T-helper 1 cell treated with Interleukin-12 subunit alpha and Interleukin-12 subunit beta and Interleukin-4 antibody, amounts not matched to agents 30 μg/mL and 1 μg/mL, for 36 hours (primary cell): ENCODE measurements around the gene GEMIN2.
"Not testable (repeated sequence)": the region's sequence is repeated elsewhere in the genome, so short reads cannot be mapped to it uniquely, and the experiment has no call there.

Source experiments
- H3K27ac Mint-ChIP-seq: one replicate; pipeline ENCODE4 v1.8.0; 2021; ENCODE audit warnings: mild to moderate bottlenecking, mixed read lengths
- H3K27me3 Mint-ChIP-seq: one replicate; pipeline ENCODE4 v1.8.0; 2021; ENCODE audit warnings: low read depth, mixed read lengths
- H3K36me3 Mint-ChIP-seq: one replicate; pipeline ENCODE4 v1.8.0; 2021; ENCODE audit warnings: low read depth, mixed read lengths
- H3K4me1 Mint-ChIP-seq: one replicate; pipeline ENCODE4 v1.8.0; 2021; ENCODE audit warnings: low read depth, mixed read lengths
- H3K4me3 Mint-ChIP-seq: one replicate; pipeline ENCODE4 v1.8.0; 2021; ENCODE audit warnings: mild to moderate bottlenecking, moderate library complexity, mixed read lengths
- H3K9me3 Mint-ChIP-seq: one replicate; pipeline ENCODE4 v1.8.0; 2021; ENCODE audit warnings: mixed read lengths

The GEMIN2 gene

DNA sequence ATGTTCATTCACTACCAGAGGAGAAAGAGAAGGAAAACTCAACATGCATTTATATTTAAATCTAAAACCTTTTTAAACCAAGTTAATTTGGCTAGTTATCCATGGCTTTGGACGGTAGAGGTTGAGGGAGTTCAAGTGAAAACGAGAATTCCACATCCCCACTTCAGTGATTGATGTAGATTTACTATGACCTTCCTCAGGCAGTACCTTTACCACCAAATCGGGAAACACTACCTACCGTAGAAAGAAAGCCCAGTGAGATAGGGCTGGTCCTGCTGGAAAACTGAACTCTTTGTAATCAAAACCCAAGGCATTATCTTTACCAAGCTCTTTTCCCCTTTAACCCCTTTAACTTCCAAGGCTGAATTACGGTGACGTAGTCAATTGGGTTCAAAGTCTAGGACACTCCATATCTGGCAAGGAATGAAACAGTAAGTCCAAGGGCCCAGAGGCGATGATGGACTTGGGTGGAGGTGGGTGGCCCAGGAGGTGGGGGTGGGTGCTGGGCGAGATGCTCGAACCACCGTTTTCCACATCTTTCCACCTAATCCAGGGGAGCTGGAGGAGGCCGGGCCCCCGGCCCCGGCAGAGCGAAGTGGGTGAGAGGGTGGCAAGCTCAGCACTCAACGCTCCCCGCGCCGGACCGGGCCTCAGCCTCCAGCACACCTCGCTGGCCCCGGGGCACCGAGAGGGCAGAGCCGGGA lies 11.7 kb upstream of the GEMIN2 start:
- Mint-ChIP-seq H3K27me3 (no peaks in the 10 kb centered on the region), H3K4me3 (peak overlapping the region; percentile 96), H3K27ac (peak overlapping the region; percentile 84), H3K4me1 (peaks cover 33% of the 10 kb centered on the region), H3K36me3 (peaks cover 5% of the 10 kb centered on the region), H3K9me3 (no peaks in the 10 kb centered on the region)

DNA sequence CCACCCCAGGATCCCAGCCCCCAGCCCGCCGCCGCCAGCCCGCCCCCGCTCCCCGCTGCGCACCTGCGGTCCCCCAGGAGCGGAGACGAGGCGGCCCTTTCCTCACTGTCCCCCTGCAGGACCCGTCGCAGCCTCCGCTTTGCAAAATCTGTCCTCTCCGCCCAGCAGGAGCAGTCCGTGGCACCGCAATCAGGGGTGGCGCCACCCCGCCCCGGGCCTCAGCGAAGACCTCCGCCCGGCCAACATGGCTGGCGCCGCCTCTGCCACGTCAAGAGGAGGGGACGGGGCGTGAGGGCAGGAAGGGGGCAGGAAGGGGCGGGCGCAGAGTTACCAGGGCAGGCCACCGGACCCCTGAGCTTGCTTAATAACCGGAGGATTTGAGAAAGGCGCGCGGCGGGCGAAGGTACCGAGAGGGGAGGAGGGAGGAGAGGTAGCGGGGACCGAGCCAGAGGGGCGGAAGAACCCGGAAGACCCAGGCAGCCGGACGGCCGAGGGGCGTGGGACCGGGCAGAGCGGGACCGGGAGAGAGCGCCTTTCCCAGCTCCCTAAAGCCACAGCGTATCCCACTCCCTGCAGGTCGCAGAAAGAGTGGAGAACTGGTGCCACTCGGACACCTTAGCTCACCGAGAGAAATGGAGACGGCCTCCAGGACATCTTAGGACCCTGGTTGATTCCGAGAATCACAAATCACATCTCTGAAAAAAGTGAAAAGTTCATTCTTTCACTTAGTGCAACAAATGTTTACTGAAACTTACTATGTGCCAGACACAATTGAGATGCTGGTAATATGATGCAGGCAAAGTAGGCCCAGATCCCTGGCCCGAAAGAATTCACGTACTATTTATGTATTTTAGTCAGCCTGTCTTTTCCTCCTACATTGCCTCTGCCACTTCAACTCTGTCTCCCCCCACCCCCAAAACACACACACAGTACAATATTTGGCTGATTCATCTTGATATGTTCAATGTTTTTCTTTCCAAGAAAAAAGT lies 10.9 kb upstream of the GEMIN2 start, which contains the start of gene SEC23A:
SEC23A (minus strand) TSS at position 267 of the 989 bp plus-strand sequence. CDS start 7,117 bp downstream, outside the sequence.
- H3K9me3 Mint-ChIP-seq, result no peaks in the 10 kb centered on the region
- peak within 1 kb of the TSS; percentile 96 for H3K4me3 Mint-ChIP-seq
- H3K4me1 Mint-ChIP-seq, result peaks cover 32% of the 10 kb centered on the region
- H3K27ac Mint-ChIP-seq, result peak within 1 kb of the TSS; percentile 97
- peaks cover 5% of the 10 kb centered on the region for H3K36me3 Mint-ChIP-seq
- no peaks in the 10 kb centered on the region for H3K27me3 Mint-ChIP-seq

GRCh38 chr14:39104078-39104801 lies 9.9 kb upstream of the GEMIN2 start:
- not testable (repeated sequence) for H3K9me3 Mint-ChIP-seq, H3K27me3 Mint-ChIP-seq, H3K36me3 Mint-ChIP-seq
- peaks cover 32% of the 10 kb centered on the region for H3K4me1 Mint-ChIP-seq
- peak overlapping the region; percentile 97 for H3K27ac Mint-ChIP-seq
- H3K4me3 Mint-ChIP-seq, result peak overlapping the region; percentile 96

GRCh38 chr14:39107591-39107996 lies 6.5 kb upstream of the GEMIN2 start:
- Mint-ChIP-seq H3K27ac (no peak overlapping the region), H3K36me3 (no peaks in the 10 kb centered on the region), H3K4me3 (no peak overlapping the region), H3K4me1 (peaks cover 17% of the 10 kb centered on the region), H3K27me3 (no peaks in the 10 kb centered on the region), H3K9me3 (no peaks in the 10 kb centered on the region)

DNA sequence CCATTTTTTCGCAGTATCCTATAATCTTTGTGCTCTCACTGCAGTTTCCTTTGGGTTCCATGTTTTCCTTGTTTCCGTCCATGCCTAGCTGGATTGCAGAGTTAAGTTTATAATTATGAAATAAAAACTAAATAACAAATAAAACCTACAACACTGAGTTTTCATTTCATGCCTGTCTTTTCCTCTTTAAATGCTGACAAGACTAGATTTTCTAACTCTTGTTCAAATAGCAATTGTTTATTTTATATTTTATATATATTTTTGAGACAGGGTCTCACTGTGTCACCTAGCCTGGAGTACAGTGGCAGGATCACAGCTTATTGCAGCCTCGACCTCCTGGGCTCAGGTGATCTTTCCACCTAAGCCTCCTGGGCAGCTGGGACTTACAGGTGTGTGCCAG lies 5.3 kb upstream of the GEMIN2 start:
- Mint-ChIP-seq H3K36me3 (no peaks in the 10 kb centered on the region), H3K4me3 (no peak overlapping the region)

GRCh38 chr14:39109893-39110715 lies 4.0 kb upstream of the GEMIN2 start:
- Mint-ChIP-seq H3K4me1 (peaks cover 14% of the 10 kb centered on the region), H3K4me3 (no peak overlapping the region), H3K27ac (no peak overlapping the region), H3K36me3 (no peaks in the 10 kb centered on the region), H3K9me3 (no peaks in the 10 kb centered on the region), H3K27me3 (no peaks in the 10 kb centered on the region)

More for the DNA sequence above, 5.3 kb upstream of the GEMIN2 start:
- no peak overlapping the region for H3K27ac Mint-ChIP-seq
- H3K27me3 Mint-ChIP-seq, result no peaks in the 10 kb centered on the region
- H3K4me1 Mint-ChIP-seq, result peaks cover 15% of the 10 kb centered on the region
- no peaks in the 10 kb centered on the region for H3K9me3 Mint-ChIP-seq

DNA sequence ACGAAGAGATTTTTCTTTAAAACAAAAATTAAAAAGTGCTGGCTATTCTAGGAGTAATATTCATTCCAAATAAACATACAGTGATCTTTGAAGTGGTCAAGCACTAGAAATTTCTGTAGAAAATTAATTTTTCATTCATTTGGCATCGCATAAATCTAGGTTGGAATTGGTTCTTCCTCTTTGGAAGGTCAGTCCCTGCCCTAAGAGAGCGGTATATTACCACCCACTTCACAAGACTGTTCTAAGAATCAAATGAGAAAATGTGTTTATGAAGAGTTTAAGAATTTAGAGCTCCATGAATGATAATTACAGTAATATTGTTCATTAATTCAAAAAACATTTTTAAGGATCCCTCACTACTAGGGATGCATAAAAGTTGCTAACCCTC lies 444 bp upstream of the GEMIN2 start:
- H3K36me3 Mint-ChIP-seq, result peaks cover 5% of the 10 kb centered on the region
- H3K27ac Mint-ChIP-seq, result peak overlapping the region; percentile 89

DNA sequence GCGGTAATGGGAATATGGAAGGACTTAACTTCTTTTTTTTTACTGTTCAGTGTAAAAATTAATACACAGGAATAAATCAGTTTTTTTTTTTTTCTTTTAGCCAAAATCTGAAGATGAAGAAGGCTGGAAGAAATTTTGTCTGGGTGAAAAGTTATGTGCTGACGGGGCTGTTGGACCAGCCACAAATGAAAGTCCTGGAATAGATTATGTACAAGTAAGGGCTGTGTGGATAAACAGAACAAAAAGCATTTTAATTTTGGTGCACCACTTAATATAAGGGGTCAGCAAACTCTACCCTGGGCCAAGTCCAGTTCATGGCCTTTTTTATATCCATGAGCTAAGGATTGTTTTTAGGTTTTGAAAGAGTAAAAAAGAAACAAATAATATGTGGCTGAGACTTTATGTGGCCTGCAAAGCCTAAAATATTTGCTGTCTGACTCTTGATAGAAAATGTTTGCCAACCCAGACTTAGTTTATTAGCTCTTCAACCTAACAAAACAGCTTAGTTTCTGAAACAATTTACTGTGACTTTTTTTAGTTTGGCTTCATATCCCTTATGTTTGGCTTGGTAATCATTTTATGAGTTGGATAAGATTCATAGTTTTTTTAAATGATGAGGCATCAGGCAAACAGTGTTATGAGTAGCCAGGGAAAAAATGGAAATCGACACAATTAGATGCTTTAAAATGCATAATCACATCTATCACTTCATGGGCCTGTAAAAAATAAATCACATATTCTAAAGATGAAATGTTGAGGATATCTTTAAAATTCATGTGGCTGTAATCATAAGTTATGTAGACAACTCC lies 8.4 kb downstream of the GEMIN2 start:
- Mint-ChIP-seq H3K36me3 (peaks cover 18% of the 10 kb centered on the region), H3K9me3 (no peaks in the 10 kb centered on the region), H3K4me1 (peaks cover under 1% of the 10 kb centered on the region), H3K4me3 (no peak overlapping the region), H3K27ac (no peak overlapping the region), H3K27me3 (no peaks in the 10 kb centered on the region)

More for the DNA sequence above, 444 bp upstream of the GEMIN2 start:
- Mint-ChIP-seq H3K27me3 (no peaks in the 10 kb centered on the region), H3K4me1 (peaks cover 18% of the 10 kb centered on the region), H3K9me3 (no peaks in the 10 kb centered on the region), H3K4me3 (peak overlapping the region; percentile 88)

GRCh38 chr14:39137835-39138234 lies 23.7 kb downstream of the GEMIN2 start:
- not testable (repeated sequence) for H3K4me1 Mint-ChIP-seq, H3K4me3 Mint-ChIP-seq, H3K27me3 Mint-ChIP-seq, H3K27ac Mint-ChIP-seq, H3K9me3 Mint-ChIP-seq
- peaks cover 44% of the 10 kb centered on the region for H3K36me3 Mint-ChIP-seq

- Mint-ChIP-seq H3K4me3 (no peak overlapping the region), H3K4me1 (peaks cover 4% of the 10 kb centered on the region), H3K9me3 (peaks cover 6% of the 10 kb centered on the region), H3K36me3 (peaks cover 47% of the 10 kb centered on the region), H3K27ac (no peak overlapping the region), H3K27me3 (no peaks in the 10 kb centered on the region)
Measured at GRCh38 chr14:39138440-39138839, 24.3 kb downstream of the GEMIN2 start.

DNA sequence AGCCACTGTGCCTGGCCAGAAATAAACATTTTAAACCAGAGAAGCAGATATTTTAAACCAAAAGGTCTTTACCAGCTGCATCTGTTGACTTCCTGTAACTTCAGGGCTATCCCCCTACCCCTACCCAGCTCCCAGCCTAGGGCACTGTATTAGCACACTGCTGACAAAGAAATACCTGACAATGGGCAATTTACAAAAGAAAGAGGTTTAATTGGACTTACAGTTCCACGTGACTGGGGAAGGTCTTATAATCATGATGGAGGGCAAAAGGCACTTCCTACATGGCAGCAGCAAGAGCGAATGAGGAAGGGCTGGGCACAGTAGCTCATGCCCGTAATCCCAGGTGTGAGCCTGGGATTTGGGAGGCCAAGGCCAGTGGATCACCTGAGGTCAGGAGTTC lies 26.0 kb downstream of the GEMIN2 start:
- H3K4me1 Mint-ChIP-seq, result peaks cover 4% of the 10 kb centered on the region
- no peak overlapping the region for H3K27ac Mint-ChIP-seq
- no peak overlapping the region for H3K4me3 Mint-ChIP-seq
- peaks cover 6% of the 10 kb centered on the region for H3K9me3 Mint-ChIP-seq
- H3K27me3 Mint-ChIP-seq, result no peaks in the 10 kb centered on the region
- peaks cover 39% of the 10 kb centered on the region for H3K36me3 Mint-ChIP-seq

DNA sequence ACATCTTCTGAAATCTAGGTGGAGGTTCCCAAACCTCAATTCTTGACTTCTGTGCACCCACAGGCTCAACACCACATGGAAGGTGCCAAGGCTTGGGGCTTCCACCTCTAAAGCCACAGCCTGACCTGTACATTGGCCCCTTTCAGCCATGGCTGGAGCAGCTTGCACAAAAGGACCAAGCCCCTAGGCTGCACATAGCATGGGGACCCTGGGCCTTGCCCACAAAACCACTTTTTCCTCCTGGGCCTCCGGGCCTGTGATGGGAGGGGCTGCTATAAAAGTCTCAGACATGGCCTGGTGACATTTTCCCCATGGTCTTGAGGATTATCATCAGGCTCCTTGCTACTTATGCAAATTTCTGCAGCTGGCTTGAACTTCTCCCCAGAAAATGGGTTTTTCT lies 27.5 kb downstream of the GEMIN2 start:
- H3K9me3 Mint-ChIP-seq, H3K27ac Mint-ChIP-seq, H3K4me1 Mint-ChIP-seq, H3K4me3 Mint-ChIP-seq, H3K27me3 Mint-ChIP-seq: not testable (repeated sequence)
- peaks cover 34% of the 10 kb centered on the region for H3K36me3 Mint-ChIP-seq

DNA sequence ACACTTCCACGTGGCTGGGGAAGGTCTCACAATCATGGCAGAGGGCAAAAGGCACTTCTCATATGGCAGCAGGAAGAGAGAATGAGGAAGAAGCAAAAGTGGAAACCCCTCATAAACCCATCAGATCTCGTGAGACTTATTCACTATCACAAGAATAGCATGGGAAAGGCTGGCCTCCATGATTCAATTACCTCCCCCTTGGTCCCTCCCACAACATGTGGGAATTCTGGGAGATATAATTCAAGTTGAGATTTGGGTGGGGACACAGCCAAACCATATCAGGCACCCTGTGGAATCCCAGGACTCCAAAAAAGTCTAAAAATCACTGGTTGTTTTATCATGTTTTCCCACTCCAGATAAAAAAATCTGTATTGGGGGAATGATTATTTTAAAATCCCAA lies 29.1 kb downstream of the GEMIN2 start:
- peaks cover 37% of the 10 kb centered on the region for H3K36me3 Mint-ChIP-seq
- H3K27me3 Mint-ChIP-seq, H3K4me3 Mint-ChIP-seq, H3K9me3 Mint-ChIP-seq, H3K27ac Mint-ChIP-seq, H3K4me1 Mint-ChIP-seq: not testable (repeated sequence)
